Measurements from ENCODE around the gene SPATA20.

Gene SPATA20

DNA sequence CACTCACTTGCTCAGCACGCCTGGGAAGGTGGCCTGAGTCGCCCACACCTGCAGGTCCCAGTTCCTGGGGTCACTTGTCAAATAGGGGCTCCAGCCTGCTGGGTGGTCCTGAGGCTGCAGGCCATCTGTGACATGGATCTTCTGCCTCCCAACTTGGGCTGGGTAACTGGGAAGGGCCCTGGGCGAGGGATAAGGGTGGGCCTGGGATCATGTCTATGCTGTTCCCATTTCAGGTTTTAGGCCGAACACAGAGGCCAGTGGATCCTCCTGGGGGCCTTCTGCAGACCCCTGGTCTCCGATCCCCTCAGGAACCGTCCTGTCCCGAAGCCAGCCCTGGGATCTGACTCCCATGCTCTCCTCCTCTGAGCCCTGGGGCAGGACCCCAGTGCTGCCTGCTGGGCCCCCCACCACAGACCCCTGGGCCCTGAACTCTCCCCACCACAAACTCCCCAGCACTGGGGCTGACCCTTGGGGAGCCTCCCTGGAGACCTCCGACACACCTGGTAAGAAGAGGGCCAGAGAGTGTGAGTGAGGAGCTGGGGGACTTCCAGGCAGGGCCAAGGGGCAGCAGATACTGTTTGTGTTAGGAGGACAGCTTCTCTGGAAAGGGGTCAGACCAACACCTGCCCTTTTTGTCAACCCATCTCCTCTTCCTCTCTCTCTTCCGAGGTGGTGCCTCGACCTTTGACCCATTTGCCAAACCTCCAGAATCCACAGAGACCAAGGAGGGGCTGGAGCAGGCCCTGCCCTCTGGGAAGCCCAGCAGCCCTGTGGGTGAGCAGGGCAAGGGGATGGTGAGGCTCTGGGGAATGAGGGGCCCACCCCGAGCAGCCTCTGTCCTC, 6.2 kb upstream of the SPATA20 start:
- no peak for FAIRE-seq

DNA sequence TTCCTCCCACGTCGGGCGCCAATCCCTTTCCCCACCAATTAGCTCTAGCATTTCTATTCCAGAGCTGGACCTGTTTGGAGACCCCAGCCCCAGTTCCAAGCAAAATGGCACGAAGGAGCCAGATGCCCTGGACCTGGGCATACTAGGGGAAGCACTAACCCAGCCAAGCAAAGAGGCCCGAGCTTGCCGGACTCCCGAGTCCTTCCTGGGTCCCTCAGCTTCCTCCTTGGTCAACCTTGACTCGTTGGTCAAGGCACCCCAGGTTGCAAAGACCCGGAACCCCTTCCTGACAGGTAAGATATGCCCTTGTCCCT, 5.6 kb upstream of the SPATA20 start:
- no peak for FAIRE-seq

DNA sequence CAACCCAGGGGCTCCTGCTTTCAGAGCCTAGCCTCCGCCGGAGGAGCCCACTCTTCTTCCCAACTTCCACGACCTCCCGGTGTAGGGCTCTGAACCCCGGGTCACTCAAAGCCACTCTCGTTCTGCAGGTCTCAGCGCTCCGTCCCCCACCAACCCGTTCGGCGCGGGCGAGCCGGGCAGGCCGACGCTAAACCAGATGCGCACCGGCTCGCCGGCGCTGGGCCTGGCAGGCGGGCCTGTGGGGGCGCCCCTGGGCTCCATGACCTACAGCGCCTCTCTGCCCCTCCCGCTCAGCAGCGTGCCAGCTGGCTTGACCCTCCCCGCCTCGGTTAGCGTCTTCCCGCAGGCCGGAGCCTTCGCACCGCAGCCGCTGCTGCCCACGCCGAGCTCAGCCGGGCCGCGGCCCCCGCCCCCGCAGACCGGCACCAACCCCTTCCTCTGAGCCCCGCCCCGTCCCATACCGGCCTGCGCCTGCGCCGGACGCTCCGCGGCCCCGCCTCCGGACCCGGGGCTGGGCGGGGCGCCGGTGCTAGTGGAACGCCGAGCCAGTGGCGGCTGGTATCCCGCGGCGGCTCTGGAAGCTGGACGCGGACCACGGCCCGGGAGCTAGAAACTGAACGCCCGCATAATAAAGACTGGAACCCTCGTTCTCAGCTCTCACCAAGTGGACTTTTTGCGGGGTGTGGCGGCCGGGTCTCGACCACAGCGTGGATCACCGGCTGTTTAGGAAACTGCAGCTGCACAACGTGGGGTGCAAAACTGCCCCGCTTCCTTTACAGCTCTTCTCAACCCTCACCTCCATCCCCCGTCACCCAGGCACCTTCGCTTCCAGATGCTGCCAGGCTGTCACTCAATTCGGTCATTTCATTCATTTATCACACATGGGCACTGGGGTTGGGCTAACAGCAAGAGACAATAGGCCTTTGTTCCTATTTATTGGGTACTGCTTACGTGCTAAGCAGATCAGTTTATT, 5.0 kb upstream of the SPATA20 start:
- no peak for FAIRE-seq

DNA sequence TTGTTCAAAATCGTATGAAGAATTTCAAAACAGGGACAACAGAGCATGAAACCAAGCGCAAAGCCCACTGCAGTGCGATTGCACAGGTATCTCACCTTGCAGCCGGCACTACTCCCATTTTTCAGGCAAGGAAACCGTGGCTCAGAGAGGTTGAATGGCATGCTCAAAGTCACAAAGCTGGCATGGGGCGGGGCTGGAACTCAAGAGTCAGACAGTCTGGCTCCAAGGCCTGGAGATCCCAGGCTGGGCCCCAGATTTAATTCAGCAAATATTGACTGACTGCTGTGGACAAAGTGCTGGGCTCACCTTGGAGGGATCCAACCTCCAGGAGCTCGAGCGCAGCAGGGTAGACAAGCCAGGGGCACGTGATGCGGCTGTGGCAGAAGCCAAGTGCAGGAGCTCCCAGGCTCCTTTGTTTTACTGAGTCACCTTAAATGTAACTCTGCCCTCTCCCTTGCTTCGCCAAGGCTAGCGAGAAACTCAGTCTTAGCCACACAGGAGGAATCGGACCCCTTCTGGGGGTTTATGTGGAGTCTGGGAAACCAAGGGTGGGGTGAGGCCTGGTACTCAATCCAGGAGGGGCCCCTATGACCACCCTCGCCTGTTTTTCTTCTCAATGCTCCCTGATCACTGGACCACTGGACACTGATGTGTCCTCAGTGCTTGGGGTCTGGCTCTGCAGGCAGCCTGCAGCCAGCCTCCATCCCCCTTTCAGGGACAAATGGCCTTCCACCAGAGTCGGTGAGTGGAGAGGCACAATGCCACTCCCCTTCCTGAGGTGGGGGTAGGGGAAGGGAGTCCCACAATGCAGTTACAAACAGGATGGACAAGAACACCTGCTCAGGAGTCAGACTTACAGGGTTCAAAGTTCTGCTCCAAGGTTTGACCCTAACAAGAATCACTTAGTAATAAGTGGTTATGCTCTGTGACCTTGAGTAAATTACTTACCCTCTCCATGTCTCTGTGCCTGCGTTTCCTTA, 3.9 kb upstream of the SPATA20 start:
- FAIRE-seq = no peak

GRCh38 chr17:50544516-50544915, 2.5 kb upstream of the SPATA20 start:
- FAIRE-seq = no peak

GRCh38 chr17:50545311-50545710, 1.7 kb upstream of the SPATA20 start:
- no peak for FAIRE-seq

GRCh38 chr17:50546701-50547034, 306 bp upstream of the SPATA20 start:
- FAIRE-seq = no peak

DNA sequence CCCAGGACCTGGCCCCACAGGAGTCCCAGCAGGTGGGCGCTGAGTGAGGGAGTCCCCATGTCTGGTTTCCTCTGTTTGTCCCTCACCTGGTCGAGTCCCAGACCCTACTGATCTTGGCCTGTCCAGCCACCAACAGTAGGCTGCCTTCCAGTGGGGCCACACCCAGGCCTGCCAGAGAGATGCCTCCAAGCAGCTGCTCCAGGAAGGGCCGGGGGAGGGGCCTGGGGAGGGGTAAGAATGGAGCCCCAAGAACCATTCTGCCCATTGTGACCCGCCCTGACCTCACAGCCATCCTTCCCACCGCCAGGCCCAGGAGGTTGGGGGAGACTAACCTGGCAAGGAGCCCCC, 736 bp downstream of the SPATA20 start:
- no peak for FAIRE-seq

DNA sequence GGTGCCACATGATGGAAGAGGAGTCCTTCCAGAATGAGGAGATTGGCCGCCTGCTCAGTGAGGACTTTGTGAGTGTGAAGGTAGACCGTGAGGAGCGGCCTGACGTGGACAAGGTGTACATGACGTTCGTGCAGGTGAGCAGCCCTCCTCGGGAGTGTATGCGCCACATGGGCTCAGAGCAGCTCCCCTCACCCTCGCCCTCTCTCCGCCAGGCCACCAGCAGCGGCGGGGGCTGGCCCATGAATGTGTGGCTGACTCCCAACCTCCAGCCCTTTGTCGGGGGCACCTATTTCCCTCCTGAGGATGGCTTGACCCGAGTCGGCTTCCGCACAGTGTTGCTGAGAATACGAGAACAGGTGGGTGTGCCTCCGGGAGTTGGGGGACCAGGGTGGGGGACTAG, 1.9 kb downstream of the SPATA20 start:
- no peak for FAIRE-seq

GRCh38 chr17:50549256-50549941, 2.4 kb downstream of the SPATA20 start:
- FAIRE-seq = no peak

- FAIRE-seq = no peak
Observed at GRCh38 chr17:50549969-50550368, 3.0 kb downstream of the SPATA20 start.

DNA sequence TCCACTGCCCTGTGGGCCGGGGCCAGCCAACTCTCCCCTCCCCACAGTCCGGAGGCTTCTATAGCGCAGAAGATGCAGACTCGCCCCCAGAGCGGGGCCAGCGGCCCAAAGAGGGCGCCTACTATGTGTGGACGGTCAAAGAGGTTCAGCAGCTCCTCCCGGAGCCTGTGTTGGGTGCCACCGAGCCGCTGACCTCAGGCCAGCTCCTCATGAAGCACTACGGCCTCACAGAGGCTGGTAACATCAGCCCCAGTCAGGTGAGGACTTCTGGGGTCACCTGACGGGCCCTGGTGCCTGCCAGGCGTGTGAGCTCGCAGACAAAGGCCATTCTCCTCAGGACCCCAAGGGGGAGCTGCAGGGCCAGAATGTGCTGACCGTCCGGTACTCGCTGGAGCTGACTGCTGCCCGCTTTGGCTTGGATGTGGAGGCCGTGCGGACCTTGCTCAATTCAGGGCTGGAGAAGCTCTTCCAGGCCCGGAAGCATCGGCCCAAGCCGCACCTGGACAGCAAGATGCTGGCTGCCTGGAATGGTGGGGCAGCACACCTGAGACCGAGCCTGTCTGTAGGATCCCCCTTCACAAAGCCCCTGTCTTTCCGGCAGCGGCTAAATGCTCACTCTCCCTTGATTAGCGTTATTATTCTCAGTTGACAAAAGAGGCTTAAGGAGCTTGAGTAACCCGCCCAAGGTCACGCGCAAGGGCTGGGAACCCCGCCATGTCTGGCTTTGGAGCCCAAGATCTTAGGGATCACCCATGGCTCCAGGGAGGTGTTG, 3.9 kb downstream of the SPATA20 start:
- no peak for FAIRE-seq

GRCh38 chr17:50551433-50551815, 4.5 kb downstream of the SPATA20 start:
- no peak for FAIRE-seq

GRCh38 chr17:50551884-50552283, 4.9 kb downstream of the SPATA20 start:
- FAIRE-seq = no peak

GRCh38 chr17:50554201-50554600, 7.2 kb downstream of the SPATA20 start:
- no peak for FAIRE-seq

DNA sequence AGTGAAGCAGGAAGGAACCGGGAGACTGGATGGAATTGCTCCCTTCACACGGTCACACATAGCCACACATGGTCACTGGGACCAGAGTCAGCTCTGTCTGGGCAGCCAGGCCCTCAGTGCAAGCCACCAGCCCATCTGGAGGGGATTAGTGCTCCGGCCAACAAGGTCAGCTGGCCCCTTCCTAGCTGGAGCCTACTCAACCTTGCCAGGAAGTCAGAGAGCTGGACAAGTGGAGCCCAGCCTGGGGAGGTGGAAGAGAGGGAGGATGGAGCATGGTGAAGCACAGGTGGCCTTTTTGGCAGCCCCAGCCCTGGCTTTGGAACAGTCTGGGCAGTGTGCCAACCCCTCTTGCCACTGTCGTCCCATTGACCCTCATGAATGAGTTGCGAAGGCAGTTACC, 9.8 kb downstream of the SPATA20 start:
- FAIRE-seq = no peak

- no peak for FAIRE-seq
Observed at GRCh38 chr17:50557630-50558029, 10.7 kb downstream of the SPATA20 start.

GRCh38 chr17:50558091-50558490, 11.1 kb downstream of the SPATA20 start:
- FAIRE-seq = no peak

DNA sequence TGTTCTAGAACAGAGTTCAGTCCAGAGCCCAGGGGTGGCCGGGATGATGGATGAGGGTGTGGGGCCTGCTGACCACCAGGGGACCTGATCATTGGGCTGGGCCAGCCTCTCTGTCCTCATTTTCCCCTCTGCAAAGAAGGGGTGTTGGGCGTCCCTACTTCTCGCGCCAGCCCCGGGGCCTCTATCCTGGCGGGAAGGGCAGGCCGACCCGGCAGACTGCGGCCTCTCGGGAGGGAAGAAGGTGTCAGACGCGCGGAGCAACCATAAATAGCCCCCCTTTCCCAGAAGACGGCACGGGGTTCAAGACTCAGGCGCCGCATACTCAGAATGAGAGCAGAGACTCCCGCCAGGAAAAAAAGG, 11.6 kb downstream of the SPATA20 start:
- FAIRE-seq = no peak

GRCh38 chr17:50558941-50559614, 12.1 kb downstream of the SPATA20 start:
- no peak for FAIRE-seq

GRCh38 chr17:50559674-50560184, 12.8 kb downstream of the SPATA20 start:
- FAIRE-seq = no peak
